Suppressor macrophage treated with lipopolysaccharide for 1 hour (primary cell): ENCODE results near the gene WRAP73.

ENCODE experiments used
- DNase-seq, 3 donors: peaks; one replicate each; pipeline ENCODE4 v3.0.0-alpha.2; 2020 to 2022

Gene WRAP73

GRCh38 chr1:3649342-3650247 lies at the start of gene WRAP73:
WRAP73 (minus strand) TSS chr1:3650103; CDS start chr1:3649999, 104 bp downstream.
- DNase-seq, result peak; percentile 97 to 98 (median 97)

GRCh38 chr1:3699596-3699995 lies 49.7 kb upstream of the WRAP73 start:
- DNase-seq, result no peak

GRCh38 chr1:3698660-3699408 lies 48.9 kb upstream of the WRAP73 start:
- DNase-seq, result no peak

- no peak for DNase-seq
These were observed 47.9 kb upstream of the WRAP73 start for GRCh38 chr1:3697810-3698209.

- DNase-seq, result no peak
These were observed 47.2 kb upstream of the WRAP73 start for GRCh38 chr1:3697104-3697503.

- DNase-seq, result no peak
These were observed 46.8 kb upstream of the WRAP73 start for GRCh38 chr1:3696689-3697088.

GRCh38 chr1:3695326-3696217 lies 45.7 kb upstream of the WRAP73 start:
- peak; percentile 58 to 80 (median 60) for DNase-seq

GRCh38 chr1:3693321-3693720 lies 43.4 kb upstream of the WRAP73 start:
- DNase-seq, result no peak

GRCh38 chr1:3692598-3692997 lies 42.7 kb upstream of the WRAP73 start:
- no peak for DNase-seq

GRCh38 chr1:3691421-3692204 lies 41.7 kb upstream of the WRAP73 start:
- DNase-seq, result no peak

- DNase-seq, result no peak
These were observed 40.6 kb upstream of the WRAP73 start for GRCh38 chr1:3690282-3691065.

GRCh38 chr1:3689138-3689750 lies 39.3 kb upstream of the WRAP73 start:
- DNase-seq, result no peak

GRCh38 chr1:3688356-3689137 lies 38.6 kb upstream of the WRAP73 start:
- DNase-seq, result peak; percentile 26 to 66 (median 39)

GRCh38 chr1:3687504-3687903 lies 37.6 kb upstream of the WRAP73 start:
- DNase-seq, result no peak

GRCh38 chr1:3685906-3686305 lies 36.0 kb upstream of the WRAP73 start:
- DNase-seq, result no peak

- no peak for DNase-seq
These were observed 35.3 kb upstream of the WRAP73 start for GRCh38 chr1:3685222-3685621.

- peak; percentile 47 to 68 (median 65) for DNase-seq
These were observed 34.1 kb upstream of the WRAP73 start for GRCh38 chr1:3683992-3684391.

- no peak for DNase-seq
These were observed 33.3 kb upstream of the WRAP73 start for GRCh38 chr1:3683197-3683596.

- no peak for DNase-seq
These were observed 32.2 kb upstream of the WRAP73 start for GRCh38 chr1:3681898-3682806.
